Neural cell (in vitro differentiated cells): Measurements from ENCODE around the gene ZNF462.

ENCODE experiments used
- CTCF ChIP-seq: fragments of 450-650 bp; IDR thresholded peaks from 2 replicates; pipeline ENCODE4 v1.5.1; 2014; ENCODE audit warnings: antibody characterized with exemption, mild to moderate bottlenecking, moderate library complexity; ENCODE audit not compliant: poor library complexity, severe bottlenecking
- EP300 ChIP-seq: fragments of 450-650 bp; conservative IDR thresholded peaks from 2 replicates; pipeline ENCODE4 v1.6.1; 2014; ENCODE audit warnings: antibody characterized with exemption, mild to moderate bottlenecking, moderate library complexity; ENCODE audit not compliant: poor library complexity, severe bottlenecking
- EZH2 ChIP-seq: fragments of 200-600, 300-800 bp; shearing (Covaris generic), sonication (generic); IDR thresholded peaks from 2 replicates; pipeline ENCODE4 v1.6.1; 2014; ENCODE audit warnings: antibody characterized with exemption, low read length, borderline replicate concordance, mild to moderate bottlenecking; ENCODE audit not compliant: insufficient read depth, poor library complexity, severe bottlenecking
- MXI1 ChIP-seq: fragments of 450-650 bp; conservative IDR thresholded peaks from 2 replicates; pipeline ENCODE4 v1.6.1; 2014; ENCODE audit warnings: antibody characterized with exemption, mild to moderate bottlenecking; ENCODE audit not compliant: poor library complexity, severe bottlenecking
- POLR2AphosphoS5 ChIP-seq: IDR thresholded peaks from 2 replicates; pipeline ENCODE4 v1.6.1; 2012
- SMC3 ChIP-seq: fragments of 450-650 bp; conservative IDR thresholded peaks from 2 replicates; pipeline ENCODE4 v1.6.1; 2014; ENCODE audit warnings: antibody characterized with exemption, mild to moderate bottlenecking, moderate library complexity; ENCODE audit not compliant: poor library complexity
- TAF1 ChIP-seq: IDR thresholded peaks from 2 replicates; pipeline ENCODE4 v1.6.1; 2012; ENCODE audit warnings: low read depth

- TF ChIP-seq CTCF (no peak), EP300 (no peak), POLR2AphosphoS5 (no peak), TAF1 (no peak), MXI1 (no peak), SMC3 (no peak), EZH2 (no peak)
These were observed 23.4 kb downstream of the ZNF462 start for GRCh38 chr9:106886111-106887046.
